ENCODE measurements around the gene FAHD2A. TPM values are rescaled to one million over a fixed set of nuclear protein-coding genes. Genes with fewer than 3 reads are reported as not detected.
A peak's percentile ranks its signal among the peaks of the same experiment; 100 is the strongest.
"Not testable (repeated sequence)": the region's sequence is repeated elsewhere in the genome, so short reads cannot be mapped to it uniquely, and the experiment has no call there.

The FAHD2A gene
- total RNA-seq, 1 donor from 2014 or later = 41.6 TPM

GRCh38 chr2:95387358-95387757 lies 15.2 kb upstream of the FAHD2A start:
- intact Hi-C loops (cut with DNase I) = no loop called here
- DNase-seq (ENCODE audit: missing footprints) = no peak
- no peak for ATAC-seq

- no peak for ATAC-seq
- intact Hi-C loops (cut with DNase I) = no loop called here
- no peak for DNase-seq (ENCODE audit: missing footprints)
Measured at GRCh38 chr2:95388091-95388692, 14.3 kb upstream of the FAHD2A start.

DNA sequence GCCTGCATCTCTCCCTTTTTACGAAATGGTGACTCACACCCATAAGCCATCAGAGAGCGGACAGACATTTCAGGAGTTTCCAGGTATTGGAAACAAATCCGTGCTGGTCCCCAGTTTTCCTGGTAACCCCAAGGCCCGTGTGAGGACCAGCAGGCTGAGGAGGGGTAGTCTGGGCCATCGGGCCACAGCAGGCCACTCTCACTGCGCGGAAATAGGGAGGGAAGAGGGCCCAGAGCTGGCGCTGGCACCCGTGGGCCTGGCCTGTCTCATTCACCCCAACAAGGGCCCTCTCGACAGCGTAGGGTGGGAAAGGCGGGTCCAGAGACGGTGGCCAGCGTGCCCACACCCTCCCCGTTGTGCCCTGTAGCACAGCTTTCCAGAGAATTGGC lies 13.7 kb upstream of the FAHD2A start:
- DNase-seq (ENCODE audit: missing footprints) = no peak
- ATAC-seq = no peak
- intact Hi-C loops (cut with DNase I) = no loop called here

DNA sequence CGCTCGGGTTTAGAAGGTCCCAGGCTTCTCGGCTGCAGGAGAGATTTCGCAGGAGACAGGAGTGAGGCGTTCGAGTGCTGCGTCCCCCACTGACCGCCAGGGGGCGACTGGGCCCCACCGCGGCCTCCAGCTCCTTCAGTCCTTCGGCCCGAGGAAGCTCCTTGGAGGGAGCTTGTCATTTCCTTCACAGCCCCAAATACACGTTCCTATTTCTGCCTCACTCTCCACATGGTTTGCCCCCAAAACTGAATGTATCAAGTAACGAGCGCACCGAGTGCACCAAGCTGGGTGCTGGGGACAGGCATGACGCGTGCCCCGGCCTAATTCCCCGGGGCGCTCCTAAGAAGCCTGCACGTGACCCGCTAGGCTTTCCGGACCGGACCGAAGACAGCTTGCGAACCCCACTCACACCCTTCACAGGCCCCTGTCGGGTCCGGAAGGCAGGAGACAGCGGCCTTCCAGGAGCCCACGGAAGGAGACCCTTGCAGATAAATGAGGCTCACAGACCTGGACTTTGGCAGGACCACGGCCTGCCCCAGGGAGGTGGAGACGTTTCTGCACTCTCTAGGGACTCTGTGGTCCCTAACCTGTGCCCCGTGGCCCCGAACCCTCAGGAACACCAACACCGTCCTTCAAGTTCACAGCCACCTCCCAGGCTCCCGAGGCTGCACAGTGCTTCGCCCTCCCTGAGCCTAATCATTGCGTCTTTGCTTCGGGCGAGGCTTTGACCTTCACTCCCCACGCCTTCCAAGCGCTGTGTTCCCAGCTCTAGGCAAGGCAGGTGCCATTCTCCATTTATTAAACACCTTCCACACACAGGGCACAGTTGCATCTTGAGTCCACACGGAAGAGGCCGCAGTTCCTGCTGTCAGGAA lies 13.0 kb upstream of the FAHD2A start:
- intact Hi-C loops (cut with DNase I) = loop anchor here (5.0 kb wide), 1 partner anchor 42 kb away; no protein-coding TSS in a partner anchor
- no peak for DNase-seq (ENCODE audit: missing footprints)
- ATAC-seq = peak; percentile 59

GRCh38 chr2:95390272-95390880 lies 12.1 kb upstream of the FAHD2A start:
- no peak for ATAC-seq
- intact Hi-C loops (cut with DNase I) = loop anchor here (5.0 kb wide), 1 partner anchor 43 kb away; no protein-coding TSS in a partner anchor
- DNase-seq (ENCODE audit: missing footprints) = no peak

DNA sequence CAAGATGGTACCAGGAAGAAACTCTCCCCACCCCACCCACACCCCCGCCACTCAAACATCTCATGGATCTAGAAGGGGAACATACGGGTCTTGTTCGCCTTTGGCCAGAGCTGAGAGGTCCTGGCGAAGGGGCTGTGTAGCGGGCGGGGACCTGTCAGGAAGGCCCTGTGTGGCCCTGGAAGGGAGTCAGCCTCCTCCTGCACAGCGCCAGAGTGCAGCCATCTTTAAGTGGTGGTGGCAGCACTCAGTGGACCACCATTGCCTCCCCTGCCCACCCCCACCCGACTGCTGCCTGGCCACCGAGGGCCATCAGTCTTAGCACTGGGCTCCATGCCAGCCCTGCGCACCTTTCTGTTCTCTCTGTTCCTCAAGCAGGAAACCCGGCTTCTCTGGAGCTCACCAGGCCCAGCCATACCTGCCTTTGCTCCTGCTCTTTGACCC lies 11.6 kb upstream of the FAHD2A start:
- intact Hi-C loops (cut with DNase I) = loop anchor here (5.0 kb wide), 1 partner anchor 44 kb away; no protein-coding TSS in a partner anchor
- DNase-seq (ENCODE audit: missing footprints) (no peak), ATAC-seq (no peak)

DNA sequence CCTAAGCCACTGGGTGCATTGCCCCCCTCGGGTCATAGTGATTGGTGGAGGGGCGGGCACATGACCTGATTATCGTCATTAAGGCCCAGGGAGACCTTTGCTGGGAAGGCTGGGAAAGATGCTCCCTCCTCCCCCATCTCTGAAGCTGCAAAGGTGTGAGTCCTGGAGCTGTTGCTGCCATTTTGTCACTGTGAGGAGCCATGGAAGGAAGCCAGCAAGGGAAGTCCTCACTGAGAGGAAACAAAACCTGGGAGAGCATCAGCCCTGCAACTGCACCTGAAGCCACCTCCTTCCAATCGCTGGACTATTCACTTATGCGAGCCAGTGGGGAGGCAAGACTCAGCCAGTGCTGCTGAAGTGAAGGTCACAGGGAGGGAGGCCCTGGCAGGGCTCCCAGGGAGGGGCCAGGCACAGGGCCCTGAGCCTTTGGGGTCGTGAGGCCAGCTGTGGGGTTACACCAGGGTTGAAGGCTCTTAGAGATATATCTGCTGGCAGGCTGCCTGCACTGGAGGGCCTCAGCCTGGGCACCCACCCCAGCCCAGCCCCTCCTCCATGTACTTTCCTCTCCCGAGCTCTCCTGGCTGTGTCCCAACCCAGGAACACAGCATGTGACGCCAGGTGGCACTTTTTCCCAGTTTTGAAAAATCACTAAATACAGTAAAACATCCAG lies 10.7 kb upstream of the FAHD2A start:
- intact Hi-C loops (cut with DNase I) = loop anchor here (5.0 kb wide), 1 partner anchor 44 kb away; no protein-coding TSS in a partner anchor
- DNase-seq (ENCODE audit: missing footprints) (no peak), ATAC-seq (peak; percentile 10)

DNA sequence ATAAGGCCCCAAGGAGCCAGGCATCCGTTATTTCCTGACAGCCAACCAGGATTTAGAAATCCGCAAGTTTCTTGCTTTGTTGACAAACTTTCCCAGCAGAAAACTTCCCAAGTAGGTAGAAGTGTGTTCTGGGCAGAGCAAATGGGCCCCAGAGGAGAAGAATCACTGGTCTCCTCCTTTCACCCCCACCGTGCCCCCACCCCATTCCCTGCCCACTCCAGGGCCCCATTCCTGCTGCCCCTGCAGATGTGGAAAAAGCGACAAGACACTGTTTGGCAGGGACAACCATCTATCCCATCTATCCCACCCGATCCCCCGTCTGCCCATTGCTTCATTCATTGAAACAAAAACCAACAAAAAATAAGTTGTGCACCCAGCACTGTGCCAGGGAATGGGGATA lies 10.2 kb upstream of the FAHD2A start:
- DNase-seq (ENCODE audit: missing footprints) = no peak
- ATAC-seq = no peak
- intact Hi-C loops (cut with DNase I) = loop anchor here (5.0 kb wide), 1 partner anchor 45 kb away; no protein-coding TSS in a partner anchor

GRCh38 chr2:95392730-95393455 lies 9.6 kb upstream of the FAHD2A start:
- DNase-seq (ENCODE audit: missing footprints) (no peak), ATAC-seq (no peak)
- intact Hi-C loops (cut with DNase I) = loop anchor here (5.0 kb wide), 1 partner anchor 46 kb away; no protein-coding TSS in a partner anchor

DNA sequence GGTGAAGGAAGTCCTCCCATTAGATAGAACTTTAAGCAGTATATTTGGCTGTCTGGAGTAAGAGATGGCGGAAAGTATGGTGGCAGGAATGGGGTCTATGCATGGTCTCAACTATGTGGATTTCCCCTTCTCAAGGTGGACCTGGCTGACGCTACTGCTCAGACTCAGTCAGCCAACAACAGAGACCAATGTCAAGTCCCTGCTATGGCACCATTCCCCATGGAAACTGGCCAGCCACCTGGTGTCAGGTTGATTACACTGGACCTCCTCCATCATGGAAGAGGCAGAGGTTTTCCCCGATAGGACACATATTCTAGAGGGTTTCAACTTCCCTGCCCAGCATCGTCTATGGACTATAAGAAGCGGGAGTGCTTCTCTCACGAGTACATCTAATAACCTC lies 8.6 kb upstream of the FAHD2A start:
- intact Hi-C loops (cut with DNase I) = loop anchor here (5.0 kb wide), 1 partner anchor 47 kb away; no protein-coding TSS in a partner anchor
- DNase-seq (ENCODE audit: missing footprints) = no peak
- ATAC-seq = no peak

DNA sequence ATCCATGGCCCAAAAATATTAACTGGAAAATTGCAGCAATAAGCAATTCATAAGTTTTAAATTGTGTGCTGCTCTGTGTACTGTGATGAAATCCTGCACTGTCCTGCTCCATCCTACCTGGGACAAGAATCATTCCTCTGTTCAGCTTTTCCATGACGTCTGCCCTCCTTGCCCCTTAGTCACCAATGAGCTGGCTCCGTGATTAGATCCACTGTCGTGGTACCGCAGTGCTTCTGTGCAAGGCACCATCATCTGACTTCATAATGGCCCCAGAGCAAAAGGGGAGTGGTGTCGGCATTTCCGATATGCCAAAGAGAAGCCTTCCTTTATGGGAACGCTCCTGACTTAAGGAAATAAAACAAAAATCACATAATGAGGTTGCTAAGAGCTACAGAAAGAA lies 3.4 kb upstream of the FAHD2A start:
- DNase-seq (ENCODE audit: missing footprints) = no peak
- intact Hi-C loops (cut with DNase I) = no loop called here
- no peak for ATAC-seq

GRCh38 chr2:95401480-95401879 lies 1.0 kb upstream of the FAHD2A start:
- DNase-seq (ENCODE audit: missing footprints) = peak; percentile 5
- intact Hi-C loops (cut with DNase I) = loop anchor here (5.0 kb wide), 1 partner anchor 234 kb away; the partner anchor contains the start of gene ZNF2

DNA sequence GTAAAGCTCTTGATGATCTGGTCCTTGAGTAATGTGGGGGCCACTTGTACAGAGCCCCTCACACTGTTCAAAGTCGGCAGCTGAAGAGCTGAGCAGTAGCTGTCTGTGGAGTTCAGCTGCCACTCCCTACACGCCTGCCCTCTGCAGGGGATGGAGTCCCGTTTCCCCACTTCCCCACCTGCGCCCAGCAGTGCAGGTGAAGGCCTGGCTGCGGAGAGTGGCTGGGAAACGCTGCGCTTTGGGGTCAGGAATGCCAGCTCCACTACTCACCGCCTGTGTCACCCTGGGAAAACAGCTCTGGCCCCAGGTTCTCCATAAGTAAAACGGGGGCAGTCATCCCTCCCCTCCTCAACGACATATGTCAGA lies 521 bp upstream of the FAHD2A start:
- intact Hi-C loops (cut with DNase I) = loop anchor here (5.0 kb wide), 1 partner anchor 235 kb away; the partner anchor contains the start of gene ZNF2

More at GRCh38 chr2:95401480-95401879, 1.0 kb upstream of the FAHD2A start:
- no peak for ATAC-seq

GRCh38 chr2:95403204-95403721 lies 755 bp downstream of the FAHD2A start:
- not testable (repeated sequence) for DNase-seq (ENCODE audit: missing footprints)
- peak; percentile 59 for ATAC-seq
- intact Hi-C loops (cut with DNase I) = loop anchor here (5.0 kb wide), 1 partner anchor 236 kb away; the partner anchor contains the start of gene ZNF2

More for the DNA sequence above, 521 bp upstream of the FAHD2A start:
- DNase-seq (ENCODE audit: missing footprints) (peak; percentile 62), ATAC-seq (peak; percentile 8)

GRCh38 chr2:95403824-95404223 lies 1.3 kb downstream of the FAHD2A start:
- intact Hi-C loops (cut with DNase I) = loop anchor here (5.0 kb wide), 1 partner anchor 237 kb away; the partner anchor contains the start of gene ZNF2
- not testable (repeated sequence) for DNase-seq (ENCODE audit: missing footprints); ATAC-seq

- intact Hi-C loops (cut with DNase I) = loop anchor here (5.0 kb wide), 1 partner anchor 237 kb away; the partner anchor contains the start of gene ZNF2
- ATAC-seq; DNase-seq (ENCODE audit: missing footprints): not testable (repeated sequence)
Measured at GRCh38 chr2:95404676-95405075, 2.2 kb downstream of the FAHD2A start.

DNA sequence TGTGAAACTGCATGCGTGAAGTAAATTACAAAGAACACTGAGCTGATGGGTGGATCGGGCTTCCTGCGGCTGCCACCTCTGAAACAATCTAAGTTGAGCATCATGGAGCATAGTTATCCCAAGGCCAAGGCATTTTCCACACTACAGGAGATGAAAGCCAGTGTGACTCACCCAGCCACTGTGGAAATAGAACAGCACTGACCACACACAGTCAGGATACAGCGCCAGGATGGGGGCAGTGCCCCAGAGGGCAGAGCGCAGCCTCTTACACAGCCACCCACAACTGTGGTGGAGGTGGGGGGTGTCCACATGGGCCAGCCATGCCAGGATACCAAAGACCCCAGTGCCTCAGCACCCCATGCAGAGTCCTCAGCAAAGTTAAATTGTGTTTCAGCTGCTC lies 8.7 kb downstream of the FAHD2A start:
- not testable (repeated sequence) for ATAC-seq; DNase-seq (ENCODE audit: missing footprints)
- intact Hi-C loops (cut with DNase I) = loop anchor here (5.0 kb wide), 1 partner anchor 316 kb away; no protein-coding TSS in a partner anchor

All from Right ventricle myocardium inferior (tissue), 1 donor.